Retinal pigment epithelial cell (primary cell): Measurements from ENCODE around the gene NR4A3.

Source experiments
- DNase-seq: peaks from one replicate; pipeline ENCODE4 v3.0.0-alpha.2; 2010; ENCODE audit warnings: low read depth
- H3K4me3 ChIP-seq: 2 replicates; pipeline ENCODE4 v1.5.1; 2011; ENCODE audit warnings: mild to moderate bottlenecking, low read length, control low read depth, moderate library complexity
- TF ChIP-seq, protein P1 (sequence below): conservative IDR thresholded peaks from 2 replicates; pipeline ENCODE4 v1.5.1; 2011; ENCODE audit warnings: low read depth, low read length, control low read depth, inconsistent platforms

NR4A3 gene

DNA sequence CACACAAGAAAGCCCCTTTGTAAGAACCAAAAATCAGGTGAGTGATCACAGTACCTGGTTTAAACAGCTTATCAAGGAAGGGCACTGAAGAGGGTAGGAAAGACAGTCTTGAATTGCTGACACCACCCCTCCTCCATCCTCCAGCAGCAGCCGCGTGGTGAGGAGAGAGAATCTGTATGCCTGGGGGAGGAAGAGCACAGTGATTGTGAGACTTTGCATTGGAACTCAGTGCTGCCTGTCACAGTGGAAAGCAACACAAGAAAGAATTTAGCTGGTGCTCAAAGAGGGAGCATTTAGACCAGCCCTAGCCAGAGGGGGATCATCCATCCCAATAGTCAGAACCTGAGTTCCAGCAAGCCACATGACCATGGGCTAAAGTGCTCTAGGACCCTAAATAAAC lies 73.1 kb downstream of the NR4A3 start:
- no peak overlapping the region for H3K4me3 ChIP-seq
- DNase-seq: no peak
- TF ChIP-seq, protein P1, sequence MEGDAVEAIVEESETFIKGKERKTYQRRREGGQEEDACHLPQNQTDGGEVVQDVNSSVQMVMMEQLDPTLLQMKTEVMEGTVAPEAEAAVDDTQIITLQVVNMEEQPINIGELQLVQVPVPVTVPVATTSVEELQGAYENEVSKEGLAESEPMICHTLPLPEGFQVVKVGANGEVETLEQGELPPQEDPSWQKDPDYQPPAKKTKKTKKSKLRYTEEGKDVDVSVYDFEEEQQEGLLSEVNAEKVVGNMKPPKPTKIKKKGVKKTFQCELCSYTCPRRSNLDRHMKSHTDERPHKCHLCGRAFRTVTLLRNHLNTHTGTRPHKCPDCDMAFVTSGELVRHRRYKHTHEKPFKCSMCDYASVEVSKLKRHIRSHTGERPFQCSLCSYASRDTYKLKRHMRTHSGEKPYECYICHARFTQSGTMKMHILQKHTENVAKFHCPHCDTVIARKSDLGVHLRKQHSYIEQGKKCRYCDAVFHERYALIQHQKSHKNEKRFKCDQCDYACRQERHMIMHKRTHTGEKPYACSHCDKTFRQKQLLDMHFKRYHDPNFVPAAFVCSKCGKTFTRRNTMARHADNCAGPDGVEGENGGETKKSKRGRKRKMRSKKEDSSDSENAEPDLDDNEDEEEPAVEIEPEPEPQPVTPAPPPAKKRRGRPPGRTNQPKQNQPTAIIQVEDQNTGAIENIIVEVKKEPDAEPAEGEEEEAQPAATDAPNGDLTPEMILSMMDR: no peak

DNA sequence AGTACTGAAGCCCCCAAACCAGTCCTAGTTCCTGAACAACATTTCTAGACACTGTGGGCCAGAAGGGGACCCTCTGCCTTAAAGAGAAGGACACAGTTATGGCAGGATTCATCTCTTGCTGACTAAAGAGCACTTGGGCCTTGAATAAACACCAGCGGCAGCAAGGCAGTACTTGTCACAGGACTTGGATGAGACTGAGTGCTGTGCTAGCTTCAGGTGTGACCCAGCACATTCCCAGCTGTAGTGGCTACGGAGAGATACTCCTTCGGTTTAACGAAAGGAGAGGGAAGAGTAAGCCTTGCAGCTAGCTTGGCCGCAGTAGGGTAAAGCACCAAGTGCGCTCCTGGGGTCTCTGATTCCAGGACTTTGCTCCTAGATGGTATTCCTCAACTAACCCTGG lies 73.8 kb downstream of the NR4A3 start:
- no peak for DNase-seq
- no peak overlapping the region for H3K4me3 ChIP-seq
- TF ChIP-seq, protein P1: no peak

DNA sequence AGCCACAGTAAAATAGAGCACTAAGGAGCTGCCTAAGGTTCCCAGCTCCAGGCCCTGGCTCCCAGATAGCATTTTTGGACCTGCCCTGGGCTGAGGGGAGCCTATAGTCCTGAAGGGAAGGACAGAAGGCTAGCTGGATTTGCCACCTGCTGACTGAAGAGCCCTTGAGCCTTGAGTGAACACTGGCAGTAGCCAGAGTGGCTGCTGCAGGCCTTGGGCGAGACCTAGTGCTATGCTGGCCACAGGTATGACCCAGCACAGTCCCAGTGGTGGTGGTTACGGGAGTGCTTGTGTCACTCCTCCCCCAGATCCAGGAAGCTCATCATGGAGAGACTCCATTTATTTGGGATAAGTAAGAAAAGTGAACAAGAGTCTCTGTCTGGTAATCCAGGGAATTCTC lies 74.4 kb downstream of the NR4A3 start:
- TF ChIP-seq, protein P1: no peak
- DNase-seq: no peak

DNA sequence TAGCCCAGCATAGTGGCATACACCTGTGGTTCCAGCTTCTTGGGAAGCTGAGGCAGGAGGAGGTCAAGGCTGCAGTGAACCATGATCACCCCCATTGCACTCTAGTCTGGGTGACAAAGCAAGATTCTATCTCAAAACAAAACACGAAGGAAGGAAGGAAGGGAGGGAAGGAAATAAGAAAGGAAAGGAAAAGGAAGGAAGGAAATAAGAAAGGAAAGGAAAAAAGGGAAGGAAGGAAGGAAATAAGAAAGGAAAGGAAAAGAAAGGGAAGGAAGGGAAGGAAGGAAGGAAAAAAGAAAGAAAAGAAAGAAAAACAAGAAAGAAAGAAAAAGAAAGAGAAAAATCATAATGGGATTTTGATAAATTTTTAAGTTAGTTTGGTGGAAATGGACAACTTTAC lies 81.7 kb downstream of the NR4A3 start:
- TF ChIP-seq, protein P1: no peak
- no peak for DNase-seq
- H3K4me3 ChIP-seq: no peak overlapping the region

More for the DNA sequence above, 74.4 kb downstream of the NR4A3 start:
- no peak overlapping the region for H3K4me3 ChIP-seq

DNA sequence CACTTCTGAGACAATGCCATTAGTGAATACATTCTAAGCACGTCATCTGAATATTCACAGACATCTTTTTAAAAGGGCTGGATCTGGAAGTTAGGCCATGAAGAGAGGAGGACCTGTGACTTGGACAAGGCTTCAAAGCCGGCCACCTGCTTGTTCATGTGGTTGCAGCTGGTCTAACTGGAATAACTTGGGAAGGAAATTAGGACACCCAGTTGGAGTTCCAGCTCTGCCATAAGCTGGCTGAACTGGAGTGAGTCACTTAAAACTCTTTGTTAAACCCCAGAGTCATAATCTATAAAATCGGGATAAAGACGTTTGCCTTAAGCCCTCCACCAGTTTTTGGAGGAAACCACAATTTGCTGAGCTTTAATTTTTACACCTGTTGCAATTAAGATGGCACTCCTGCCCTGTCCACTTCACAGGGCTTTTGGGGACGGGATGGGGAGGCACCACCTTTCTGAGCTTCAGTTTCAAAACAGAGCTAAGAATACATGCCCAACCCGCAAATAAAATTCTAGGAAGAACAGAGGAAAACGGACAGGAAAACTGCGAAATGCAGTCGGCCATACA lies 84.2 kb downstream of the NR4A3 start:
- TF ChIP-seq, protein P1: no peak
- no peak for DNase-seq
- H3K4me3 ChIP-seq: peak overlapping the region; percentile 87

DNA sequence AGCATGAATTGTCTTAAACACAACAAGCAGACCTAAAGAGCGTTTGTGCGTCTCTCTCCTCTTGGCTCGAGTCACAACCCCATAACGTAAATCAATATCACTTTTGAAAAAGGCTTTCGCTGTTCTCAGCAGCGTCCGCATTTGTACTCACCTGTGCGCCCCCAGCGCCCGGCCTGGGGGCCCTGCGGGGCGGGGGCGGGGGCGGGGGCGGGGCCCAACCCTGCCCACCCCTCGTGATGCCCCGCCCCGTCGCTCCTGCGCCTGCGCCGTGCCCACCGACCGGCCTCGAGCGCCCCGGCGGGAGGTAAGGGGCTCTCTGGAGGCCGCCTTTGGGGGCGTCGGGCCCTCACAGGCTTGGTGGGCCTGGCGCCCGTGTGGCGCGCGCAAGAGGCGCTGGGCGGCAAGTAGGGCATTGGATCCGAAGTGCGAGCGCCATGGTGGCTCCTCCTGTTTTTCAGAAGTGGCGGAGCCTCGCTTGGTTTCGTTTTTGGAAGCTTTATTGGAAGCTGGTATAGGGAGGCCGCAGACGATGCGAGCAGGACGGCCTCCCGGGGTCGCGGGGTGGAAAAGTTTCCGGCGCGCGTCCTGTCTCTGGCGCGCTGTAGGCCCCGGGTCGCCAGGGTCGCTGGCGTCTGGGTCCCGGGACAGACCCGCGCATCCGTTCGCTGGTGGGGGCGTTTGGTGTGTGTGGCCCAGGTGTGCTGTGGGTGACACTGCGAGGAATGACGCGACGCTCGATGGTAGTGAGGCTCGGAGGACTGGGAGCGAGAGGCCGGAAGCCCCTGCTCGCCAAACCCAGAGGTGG lies 84.9 kb downstream of the NR4A3 start, which contains the start of gene STX17:
Gene STX17, plus strand, starts transcription at position 252 of the 805 bp plus-strand sequence. CDS start 8,586 bp downstream, outside the sequence.
- no peak for DNase-seq

More for the DNA sequence above, 84.9 kb downstream of the NR4A3 start, which contains the start of gene STX17:
- peak within 1 kb of the TSS; percentile 87 for H3K4me3 ChIP-seq
- TF ChIP-seq, protein P1: no peak
